LNCAP (cell line): ENCODE measurements around the gene KAT6B.

Experiments used
- TF ChIP-seq, protein P1 (sequence below): fragments of 450-650 bp; IDR thresholded peaks from 2 replicates; pipeline ENCODE4 v1.5.1; 2017; ENCODE audit warnings: mild to moderate bottlenecking

KAT6B gene

DNA sequence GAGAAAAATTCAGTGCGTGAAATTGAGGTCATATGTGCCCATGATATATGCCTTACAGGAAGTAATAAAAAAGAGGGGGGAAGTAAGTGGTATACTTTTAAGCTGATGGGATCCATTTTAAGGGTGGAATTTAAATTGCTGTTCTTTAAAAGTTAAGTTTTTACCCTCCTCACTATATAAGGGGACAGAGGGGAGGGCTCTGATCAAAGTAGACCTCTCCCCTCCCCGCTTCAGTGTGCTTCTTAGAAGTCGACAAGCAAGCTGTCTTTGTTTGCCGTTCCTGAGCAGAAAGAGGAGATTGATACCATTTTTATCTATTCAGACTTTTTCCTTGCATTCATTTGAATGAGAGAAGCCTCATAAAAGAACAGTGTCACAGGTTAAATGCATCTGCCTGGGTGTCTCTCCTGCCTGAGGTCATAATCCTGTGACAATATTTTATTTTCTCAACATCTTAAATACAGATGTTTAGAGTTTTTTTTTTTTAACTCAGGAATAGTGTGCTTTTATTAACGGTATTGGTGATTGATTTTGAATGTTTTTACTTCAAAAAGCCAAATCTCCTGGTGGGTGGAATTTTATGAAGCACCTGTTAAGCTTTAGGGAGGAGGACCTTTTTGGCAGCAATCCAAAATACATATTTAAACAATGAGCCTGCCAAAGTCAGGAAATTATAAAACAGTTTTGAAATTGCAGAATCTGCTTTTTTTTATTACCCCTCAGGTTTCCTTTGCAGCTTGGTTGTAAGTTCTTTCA is 141.7 kb downstream of the KAT6B start:
- TF ChIP-seq, protein P1, sequence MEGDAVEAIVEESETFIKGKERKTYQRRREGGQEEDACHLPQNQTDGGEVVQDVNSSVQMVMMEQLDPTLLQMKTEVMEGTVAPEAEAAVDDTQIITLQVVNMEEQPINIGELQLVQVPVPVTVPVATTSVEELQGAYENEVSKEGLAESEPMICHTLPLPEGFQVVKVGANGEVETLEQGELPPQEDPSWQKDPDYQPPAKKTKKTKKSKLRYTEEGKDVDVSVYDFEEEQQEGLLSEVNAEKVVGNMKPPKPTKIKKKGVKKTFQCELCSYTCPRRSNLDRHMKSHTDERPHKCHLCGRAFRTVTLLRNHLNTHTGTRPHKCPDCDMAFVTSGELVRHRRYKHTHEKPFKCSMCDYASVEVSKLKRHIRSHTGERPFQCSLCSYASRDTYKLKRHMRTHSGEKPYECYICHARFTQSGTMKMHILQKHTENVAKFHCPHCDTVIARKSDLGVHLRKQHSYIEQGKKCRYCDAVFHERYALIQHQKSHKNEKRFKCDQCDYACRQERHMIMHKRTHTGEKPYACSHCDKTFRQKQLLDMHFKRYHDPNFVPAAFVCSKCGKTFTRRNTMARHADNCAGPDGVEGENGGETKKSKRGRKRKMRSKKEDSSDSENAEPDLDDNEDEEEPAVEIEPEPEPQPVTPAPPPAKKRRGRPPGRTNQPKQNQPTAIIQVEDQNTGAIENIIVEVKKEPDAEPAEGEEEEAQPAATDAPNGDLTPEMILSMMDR = no peak

DNA sequence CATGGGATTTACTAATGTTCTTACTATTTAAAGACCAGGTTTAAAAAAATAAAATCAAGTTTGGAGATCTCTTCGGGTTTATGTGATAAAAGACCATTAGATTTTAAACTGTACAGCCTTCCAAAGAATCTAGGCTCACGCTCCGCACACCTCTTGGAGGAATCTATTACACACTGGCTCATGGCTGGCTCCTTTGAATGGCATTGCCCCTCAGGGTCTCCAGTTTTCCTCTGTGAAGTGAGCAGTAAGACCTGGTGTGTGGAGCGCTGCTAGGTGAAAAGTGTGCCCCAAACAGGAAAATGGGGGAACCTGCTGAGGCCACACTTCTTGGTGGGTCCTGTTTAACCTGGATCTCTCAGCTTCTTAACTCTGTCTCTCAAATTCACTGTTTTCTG is 142.3 kb downstream of the KAT6B start:
- TF ChIP-seq, protein P1 = no peak

DNA sequence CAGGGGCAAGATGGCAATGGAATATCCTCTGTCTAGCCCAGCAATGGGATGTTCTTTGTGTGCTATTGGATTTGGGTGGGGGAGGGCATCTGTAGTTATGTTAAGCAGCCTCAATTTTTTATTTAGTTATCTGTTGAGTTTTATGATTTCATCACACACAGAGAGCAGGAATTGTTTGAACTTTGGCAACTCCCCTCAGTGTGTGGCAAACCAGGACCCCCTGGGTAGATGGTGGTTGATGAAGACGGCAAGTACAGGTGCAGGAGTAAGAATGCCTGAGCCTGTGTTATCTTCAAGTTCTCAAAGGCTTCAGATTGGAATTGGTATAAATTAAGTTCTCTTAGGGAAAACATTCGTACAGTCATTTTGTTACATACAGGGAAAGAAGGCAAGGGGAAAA is 142.7 kb downstream of the KAT6B start:
- TF ChIP-seq, protein P1 = no peak

DNA sequence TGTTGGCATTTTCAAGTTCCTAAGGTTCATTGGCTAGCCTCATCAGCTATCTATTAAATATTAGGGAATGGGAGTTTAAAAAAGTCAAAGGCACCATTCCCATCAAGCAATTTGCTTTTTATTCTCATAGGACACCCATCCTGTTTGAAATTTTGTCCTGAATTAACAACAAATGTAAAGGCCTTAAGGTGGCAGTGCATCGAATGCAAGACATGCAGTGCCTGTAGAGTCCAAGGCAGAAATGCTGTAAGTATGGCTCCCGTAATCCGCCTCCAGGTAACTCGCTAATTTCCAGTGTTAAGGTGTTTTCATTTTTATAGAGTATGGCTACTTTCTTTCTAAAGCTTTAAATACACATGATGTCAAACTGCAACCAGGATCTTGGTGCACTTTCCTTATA is 143.1 kb downstream of the KAT6B start:
- TF ChIP-seq, protein P1 = no peak

DNA sequence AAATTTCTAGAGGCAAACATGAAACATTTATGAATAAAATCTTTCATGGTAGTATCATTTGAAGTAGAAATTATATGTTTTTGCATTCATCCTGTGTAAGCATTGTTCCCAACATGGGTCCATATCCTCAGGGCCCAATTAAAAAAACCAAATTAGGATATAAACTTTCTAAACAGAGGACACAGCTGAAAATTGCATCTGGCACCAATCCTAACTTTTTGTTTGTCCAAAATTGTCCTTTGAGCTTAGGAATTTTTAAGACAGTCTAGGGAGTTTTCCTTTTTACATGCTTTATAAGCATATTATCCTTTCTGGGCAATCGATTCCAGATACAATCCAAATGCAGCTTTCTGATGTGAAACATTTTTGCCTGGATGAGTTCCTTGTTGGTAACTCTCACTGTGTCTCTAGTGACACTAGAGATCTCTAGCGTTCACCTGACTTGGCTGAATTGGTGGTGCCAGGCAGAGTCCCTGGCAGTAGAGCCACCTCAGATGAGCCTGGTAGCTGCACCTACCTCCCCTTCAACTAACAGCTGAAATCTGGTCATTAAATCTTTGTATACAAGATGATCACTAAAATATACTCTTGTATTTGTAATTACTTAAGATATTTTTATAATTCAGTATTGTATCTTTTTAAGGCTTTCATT is 147.5 kb downstream of the KAT6B start:
- TF ChIP-seq, protein P1 = no peak

DNA sequence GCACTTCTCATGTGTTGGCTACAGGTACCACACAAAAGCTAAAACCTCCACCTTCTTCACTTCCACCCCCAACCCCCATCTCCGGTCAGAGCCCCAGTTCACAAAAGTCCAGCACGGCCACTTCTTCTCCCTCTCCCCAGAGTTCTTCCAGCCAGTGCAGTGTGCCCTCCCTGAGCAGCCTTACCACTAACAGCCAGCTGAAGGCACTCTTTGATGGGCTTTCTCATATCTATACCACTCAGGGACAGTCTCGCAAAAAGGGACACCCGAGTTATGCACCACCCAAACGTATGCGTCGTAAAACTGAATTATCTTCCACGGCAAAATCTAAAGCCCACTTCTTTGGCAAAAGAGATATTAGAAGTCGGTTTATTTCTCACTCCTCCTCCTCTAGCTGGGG is 149.4 kb downstream of the KAT6B start:
- TF ChIP-seq, protein P1 = no peak

DNA sequence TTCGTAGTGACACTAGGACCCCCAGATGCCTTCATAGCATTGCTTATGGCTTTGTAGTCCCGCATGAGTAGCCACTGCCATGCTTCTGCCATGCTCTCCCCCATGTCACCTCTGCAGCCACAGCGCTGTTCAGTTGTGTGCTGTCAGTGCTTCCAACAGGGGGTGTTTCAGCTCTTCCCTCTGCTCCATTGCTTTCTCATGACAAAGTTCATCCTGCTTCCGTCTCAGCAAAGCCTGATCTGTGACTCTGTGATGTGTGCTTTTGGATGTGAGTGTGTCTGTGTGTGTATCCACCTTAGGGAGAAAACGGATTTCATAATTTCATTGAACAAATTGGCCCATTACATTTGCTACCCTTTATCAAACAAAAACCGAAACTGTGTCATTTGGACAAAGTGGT is 150.2 kb downstream of the KAT6B start:
- TF ChIP-seq, protein P1 = no peak
